GM19467 (cell line): ENCODE measurements around the gene SPRR3.

ENCODE experiments used
- ATAC-seq: cut with Tn5 transposase; IDR thresholded peaks from one replicate; pipeline ENCODE4 v1.9.1; 2021; ENCODE audit warnings: mild to moderate bottlenecking, moderate library complexity; ENCODE audit not compliant: unreplicated experiment

SPRR3 gene, protein sequence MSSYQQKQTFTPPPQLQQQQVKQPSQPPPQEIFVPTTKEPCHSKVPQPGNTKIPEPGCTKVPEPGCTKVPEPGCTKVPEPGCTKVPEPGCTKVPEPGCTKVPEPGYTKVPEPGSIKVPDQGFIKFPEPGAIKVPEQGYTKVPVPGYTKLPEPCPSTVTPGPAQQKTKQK

GRCh38 chr1:153001382-153001781, at the start of gene SPRR3:
Gene SPRR3 (plus strand): TSS chr1:153001749. CDS start chr1:153003021, 1,272 bp downstream.
- ATAC-seq: no peak

GRCh38 chr1:152953761-152954160, 47.8 kb upstream of the SPRR3 start:
- ATAC-seq: no peak

DNA sequence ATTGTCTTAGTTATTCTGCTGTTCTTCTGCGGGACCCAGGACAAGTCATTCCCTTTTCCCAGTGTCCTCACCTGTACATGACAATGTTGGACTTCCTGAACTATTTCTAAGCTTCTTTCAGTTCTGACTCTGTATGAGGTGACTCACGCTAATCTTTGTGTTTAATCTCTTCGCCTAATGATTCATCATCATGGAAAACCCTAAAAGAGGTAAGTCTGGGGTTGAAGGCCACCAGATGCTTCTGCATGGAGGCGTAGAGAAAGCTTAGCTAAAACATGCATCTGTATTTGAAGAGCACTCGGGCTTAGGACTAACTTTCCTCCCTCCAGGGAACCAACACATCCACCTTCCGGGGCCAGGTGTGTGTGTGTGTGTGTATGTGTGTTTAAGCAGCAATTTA, 47.1 kb upstream of the SPRR3 start:
- ATAC-seq: no peak

DNA sequence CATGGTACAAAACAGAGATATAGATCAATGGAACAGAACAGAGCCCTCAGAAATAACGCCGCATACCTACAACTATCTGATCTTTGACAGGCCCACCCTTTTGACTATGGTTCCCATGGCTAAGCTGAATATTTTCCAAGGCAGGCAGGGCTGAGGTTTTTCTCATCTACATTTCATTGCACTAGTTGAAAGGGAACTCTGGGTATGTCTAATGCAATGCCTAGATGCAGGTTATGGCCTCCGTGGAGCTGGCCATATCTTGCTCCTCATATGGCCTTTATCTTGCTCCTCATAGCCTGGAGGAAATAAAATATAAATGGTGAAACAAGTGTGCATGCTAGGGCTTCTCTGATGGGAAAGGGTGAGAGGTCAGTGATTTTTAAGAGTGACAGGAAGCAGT, 44.0 kb upstream of the SPRR3 start:
- no peak for ATAC-seq

GRCh38 chr1:152959273-152959672, 42.3 kb upstream of the SPRR3 start:
- no peak for ATAC-seq

- no peak for ATAC-seq
Measured at GRCh38 chr1:152959801-152960451, 41.6 kb upstream of the SPRR3 start.

GRCh38 chr1:152960452-152961044, 41.0 kb upstream of the SPRR3 start:
- ATAC-seq: no peak

- no peak for ATAC-seq
Measured at GRCh38 chr1:152961226-152961891, 40.2 kb upstream of the SPRR3 start.

- ATAC-seq: no peak
Measured at GRCh38 chr1:152962876-152963415, 38.6 kb upstream of the SPRR3 start.

DNA sequence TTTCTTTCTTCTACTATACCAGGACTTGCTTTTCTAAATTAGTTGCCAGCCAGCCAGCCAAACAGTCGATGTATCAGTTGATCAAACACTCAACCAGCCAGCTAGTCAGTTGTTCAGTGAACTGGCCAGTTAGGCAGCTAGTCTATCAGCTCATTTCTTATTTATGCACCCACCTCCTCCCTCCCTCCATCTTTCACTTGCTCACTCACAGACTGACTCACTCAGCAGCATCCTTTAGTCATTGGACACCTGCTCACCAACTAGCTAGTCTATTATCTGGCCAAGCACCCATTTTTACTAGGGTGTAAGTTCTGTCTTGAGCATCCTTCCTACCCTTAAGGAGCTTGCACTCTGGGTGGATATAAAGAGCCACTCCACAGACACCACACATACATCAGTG, 37.0 kb upstream of the SPRR3 start:
- no peak for ATAC-seq

GRCh38 chr1:152965853-152966252, 35.7 kb upstream of the SPRR3 start:
- no peak for ATAC-seq

DNA sequence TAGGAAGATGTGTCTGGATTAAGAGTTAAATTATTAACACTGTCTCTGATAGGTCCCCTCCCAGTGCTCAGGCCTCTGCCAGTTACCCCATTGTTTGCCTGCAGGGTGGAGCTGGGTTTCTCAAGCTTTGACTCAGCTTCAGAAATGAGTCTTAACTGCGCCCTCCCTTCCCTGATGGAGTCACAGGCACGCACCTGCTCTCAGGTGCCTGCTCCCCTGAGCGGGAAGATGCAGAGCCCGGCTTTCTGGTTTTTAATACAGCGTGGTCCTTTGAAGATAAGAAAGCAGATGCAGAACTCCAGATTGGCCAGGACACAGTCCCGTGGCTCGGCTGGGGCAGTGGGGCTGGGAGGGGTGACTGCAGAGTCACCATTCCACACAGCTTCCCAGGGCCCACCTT, 34.3 kb upstream of the SPRR3 start:
- ATAC-seq: no peak

GRCh38 chr1:152968248-152968647, 33.3 kb upstream of the SPRR3 start:
- peak; percentile 82 for ATAC-seq

DNA sequence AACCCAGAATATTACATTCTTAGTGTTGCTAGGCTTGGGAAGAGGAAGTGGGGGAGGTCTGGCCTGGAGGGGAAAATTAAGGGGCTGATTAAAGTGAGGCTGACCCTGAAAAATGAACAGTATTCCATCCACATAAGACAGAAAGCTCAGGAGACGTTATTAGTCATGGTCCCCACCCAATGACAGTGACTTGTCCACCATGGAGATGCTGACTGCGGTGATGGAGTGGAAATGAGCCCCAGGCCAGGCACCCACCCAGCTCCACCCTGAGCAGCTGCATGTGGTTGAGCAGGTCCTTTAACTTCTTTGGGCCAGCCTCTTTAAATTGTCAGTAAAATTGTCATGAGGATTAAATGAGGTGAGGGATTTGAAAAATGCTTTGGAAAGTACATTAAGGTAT, 32.5 kb upstream of the SPRR3 start:
- ATAC-seq: no peak

DNA sequence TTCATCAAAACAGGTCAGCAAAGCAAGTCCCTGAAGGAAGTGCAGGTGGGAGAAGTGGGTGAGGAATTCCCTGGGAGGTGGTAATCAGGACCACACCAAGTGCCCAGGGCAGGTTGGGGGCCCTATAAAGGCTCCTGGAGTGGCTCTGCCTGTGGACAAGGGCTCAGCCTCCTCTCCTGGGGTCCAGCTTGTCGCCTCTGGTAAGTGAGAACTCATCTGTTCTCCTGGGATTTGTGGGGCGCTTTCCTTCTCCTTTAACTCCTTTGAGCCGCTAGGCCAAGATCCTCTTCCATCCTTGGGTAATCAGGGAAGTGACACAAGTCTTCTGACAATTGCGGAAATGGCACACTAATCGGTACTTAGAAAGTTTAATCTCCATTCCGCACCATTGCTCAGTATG, 31.1 kb upstream of the SPRR3 start, which contains the start of gene SPRR4:
TSS of gene SPRR4 (plus strand) at position 154 of the 400 bp plus-strand sequence. CDS start 1,243 bp downstream, outside the sequence.
- no peak for ATAC-seq

DNA sequence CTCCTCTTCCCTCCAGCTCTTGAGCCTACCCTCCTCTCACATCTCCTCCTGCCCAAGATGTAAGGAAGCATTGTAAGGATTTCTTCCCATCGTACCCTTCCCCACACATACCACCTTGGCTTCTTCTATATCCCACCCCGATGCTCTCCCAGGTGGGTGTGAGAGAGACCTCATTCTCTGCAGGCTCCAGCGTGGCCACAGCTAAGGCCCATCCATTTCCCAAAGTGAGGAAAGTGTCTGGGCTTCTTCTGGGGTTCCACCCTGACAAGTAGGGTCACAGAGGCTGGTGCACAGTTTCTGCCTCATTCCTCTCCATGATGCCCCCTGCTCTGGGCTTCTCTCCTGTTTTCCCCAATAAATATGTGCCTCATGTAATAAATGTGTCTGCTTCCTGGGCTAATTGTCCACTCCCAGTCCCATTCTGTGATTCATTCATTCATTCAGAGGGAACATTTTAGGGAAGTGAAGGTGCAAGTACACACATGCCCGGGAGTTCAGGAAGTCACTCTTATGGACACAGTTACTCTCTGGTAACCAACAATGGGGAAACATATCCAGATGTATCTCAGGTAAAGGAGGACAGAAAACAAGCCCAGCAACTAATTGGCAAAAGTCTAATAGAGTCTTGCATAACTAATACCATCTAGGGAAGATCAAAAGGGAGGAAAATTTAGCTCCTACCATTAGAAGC, 29.2 kb upstream of the SPRR3 start:
- no peak for ATAC-seq

- no peak for ATAC-seq
Measured at GRCh38 chr1:152976688-152977087, 24.9 kb upstream of the SPRR3 start.

GRCh38 chr1:152977614-152978013, 23.9 kb upstream of the SPRR3 start:
- no peak for ATAC-seq

- ATAC-seq: no peak
Measured at GRCh38 chr1:152980676-152981075, 20.9 kb upstream of the SPRR3 start.

DNA sequence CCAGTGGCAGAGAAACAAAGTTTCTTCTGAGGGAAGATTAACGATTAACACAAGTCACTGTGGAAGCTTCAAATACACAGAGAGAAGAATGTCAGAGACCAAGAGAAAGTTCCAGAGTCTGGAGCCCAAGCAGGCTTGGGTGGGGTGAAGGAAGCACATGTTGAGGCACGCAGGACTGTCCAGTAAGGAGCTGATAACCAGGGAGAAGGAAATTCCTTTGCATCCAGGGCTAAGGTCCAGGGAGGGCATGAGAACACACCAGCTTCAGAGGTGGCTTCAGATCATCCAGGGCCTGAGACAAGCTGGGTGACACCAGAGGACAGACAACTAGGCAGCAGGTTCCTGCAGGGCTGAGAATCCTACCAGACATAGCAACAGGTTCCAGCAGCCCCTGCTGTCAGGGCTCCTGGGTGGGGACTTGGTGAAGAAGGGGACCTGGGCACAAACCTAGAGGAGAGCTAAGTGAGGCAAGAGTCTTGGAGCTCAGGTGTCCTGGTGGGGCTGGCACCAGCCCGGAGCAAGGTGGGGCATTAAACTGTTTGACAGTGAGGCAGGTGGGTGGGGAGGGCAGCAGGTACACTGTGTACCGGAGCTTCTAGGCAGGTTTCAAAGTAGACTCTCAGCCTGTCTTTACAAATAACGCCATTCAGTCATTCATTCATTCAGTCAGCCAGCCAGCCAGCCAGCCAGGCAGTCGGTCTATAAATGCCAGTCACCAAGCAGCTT, 20.2 kb upstream of the SPRR3 start:
- ATAC-seq: no peak
